ENCODE results near the gene RNF150.
A peak's percentile ranks its signal among the peaks of the same experiment; 100 is the strongest.

Gene RNF150

DNA sequence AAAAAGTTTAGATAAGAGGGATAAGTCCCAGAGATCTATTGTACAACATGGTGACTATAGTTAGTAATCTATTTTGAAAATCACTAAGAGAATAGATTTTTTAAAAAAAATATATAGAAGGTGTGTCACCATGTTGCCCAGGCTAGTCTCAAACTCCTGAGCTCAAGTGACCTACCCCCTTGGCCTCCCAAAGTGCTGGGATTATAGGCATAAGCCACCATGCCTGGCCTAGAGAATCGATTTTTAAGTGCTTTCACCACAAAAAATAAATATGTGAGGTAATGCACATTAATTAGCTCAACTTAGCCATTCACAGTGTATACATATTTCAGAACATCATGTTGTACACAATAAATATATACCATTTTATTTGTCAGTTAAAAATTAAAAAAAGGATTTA, 320.4 kb downstream of the RNF150 start:
- no peak overlapping the region for H3K27ac ChIP-seq (ENCODE audit: extremely low read depth, low read depth, low read length)
- ChIA-PET CTCF (interaction anchor here (0.9 kb wide), 1 partner anchor 56 kb away, joined by 3 read pairs; no protein-coding TSS in a partner anchor), POLR2A (no interaction called here)
- H3K4me3 ChIP-seq (ENCODE audit: low read depth, low read length) = no peak overlapping the region
- H3K9me3 ChIP-seq (ENCODE audit: control insufficient read depth, insufficient read depth, low read depth, low read length) = no peaks in the 10 kb centered on the region
- peaks cover 4% of the 10 kb centered on the region; the same call in 1 of the 2 replicates for H3K4me1 ChIP-seq (ENCODE audit: control insufficient read depth, insufficient read depth, low read length)
- H3K36me3 ChIP-seq (ENCODE audit: control insufficient read depth in 2 of 2, insufficient read depth in 1 of 2, low read length in 2 of 2) = no peaks in the 10 kb centered on the region
- TF ChIP-seq ZNF174 (tag by site-specific recombination; IDR thresholded peaks at IDR 0.05) (no peak), ZNF473 (tag by site-specific recombination; IDR thresholded peaks at IDR 0.05) (no peak), ZNF423 (tag by site-specific recombination; IDR thresholded peaks at IDR 0.05) (no peak), ZNF354C (tag by site-specific recombination; IDR thresholded peaks at IDR 0.05; ENCODE audit: borderline replicate concordance, low read depth) (no peak), ZNF544 (tag by site-specific recombination; IDR thresholded peaks at IDR 0.05) (no peak), ZNF776 (tag by site-specific recombination; IDR thresholded peaks at IDR 0.05; ENCODE audit: borderline replicate concordance) (no peak), ZNF670 (tag by site-specific recombination; IDR thresholded peaks at IDR 0.05; ENCODE audit: low read depth) (no peak), ZNF140 (tag by site-specific recombination; IDR thresholded peaks at IDR 0.05) (no peak), ZNF792 (tag by site-specific recombination; IDR thresholded peaks at IDR 0.05) (no peak), ZFP3 (tag by site-specific recombination; IDR thresholded peaks at IDR 0.05; ENCODE audit: low read depth) (no peak), ZNF610 (tag by site-specific recombination; IDR thresholded peaks at IDR 0.05; ENCODE audit: borderline replicate concordance) (no peak), ZNF366 (tag by site-specific recombination; conservative IDR thresholded peaks at IDR 0.05) (no peak), ZNF548 (tag by site-specific recombination; IDR thresholded peaks at IDR 0.05) (no peak), SCRT2 (tag by site-specific recombination; IDR thresholded peaks at IDR 0.05) (no peak)
- TF ChIP-seq, protein P1, sequence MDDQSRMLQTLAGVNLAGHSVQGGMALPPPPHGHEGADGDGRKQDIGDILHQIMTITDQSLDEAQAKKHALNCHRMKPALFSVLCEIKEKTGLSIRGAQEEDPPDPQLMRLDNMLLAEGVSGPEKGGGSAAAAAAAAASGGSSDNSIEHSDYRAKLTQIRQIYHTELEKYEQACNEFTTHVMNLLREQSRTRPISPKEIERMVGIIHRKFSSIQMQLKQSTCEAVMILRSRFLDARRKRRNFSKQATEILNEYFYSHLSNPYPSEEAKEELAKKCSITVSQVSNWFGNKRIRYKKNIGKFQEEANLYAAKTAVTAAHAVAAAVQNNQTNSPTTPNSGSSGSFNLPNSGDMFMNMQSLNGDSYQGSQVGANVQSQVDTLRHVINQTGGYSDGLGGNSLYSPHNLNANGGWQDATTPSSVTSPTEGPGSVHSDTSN (CRISPR knock-in tag; IDR thresholded peaks at IDR 0.05) = no peak
- TF ChIP-seq, protein P2, sequence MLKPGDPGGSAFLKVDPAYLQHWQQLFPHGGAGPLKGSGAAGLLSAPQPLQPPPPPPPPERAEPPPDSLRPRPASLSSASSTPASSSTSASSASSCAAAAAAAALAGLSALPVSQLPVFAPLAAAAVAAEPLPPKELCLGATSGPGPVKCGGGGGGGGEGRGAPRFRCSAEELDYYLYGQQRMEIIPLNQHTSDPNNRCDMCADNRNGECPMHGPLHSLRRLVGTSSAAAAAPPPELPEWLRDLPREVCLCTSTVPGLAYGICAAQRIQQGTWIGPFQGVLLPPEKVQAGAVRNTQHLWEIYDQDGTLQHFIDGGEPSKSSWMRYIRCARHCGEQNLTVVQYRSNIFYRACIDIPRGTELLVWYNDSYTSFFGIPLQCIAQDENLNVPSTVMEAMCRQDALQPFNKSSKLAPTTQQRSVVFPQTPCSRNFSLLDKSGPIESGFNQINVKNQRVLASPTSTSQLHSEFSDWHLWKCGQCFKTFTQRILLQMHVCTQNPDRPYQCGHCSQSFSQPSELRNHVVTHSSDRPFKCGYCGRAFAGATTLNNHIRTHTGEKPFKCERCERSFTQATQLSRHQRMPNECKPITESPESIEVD (tag by site-specific recombination; IDR thresholded peaks at IDR 0.05) = no peak
- TF ChIP-seq, protein P3, sequence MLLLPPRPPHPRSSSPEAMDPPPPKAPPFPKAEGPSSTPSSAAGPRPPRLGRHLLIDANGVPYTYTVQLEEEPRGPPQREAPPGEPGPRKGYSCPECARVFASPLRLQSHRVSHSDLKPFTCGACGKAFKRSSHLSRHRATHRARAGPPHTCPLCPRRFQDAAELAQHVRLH (tag by site-specific recombination; IDR thresholded peaks at IDR 0.05) = no peak
- TF ChIP-seq, protein P4, sequence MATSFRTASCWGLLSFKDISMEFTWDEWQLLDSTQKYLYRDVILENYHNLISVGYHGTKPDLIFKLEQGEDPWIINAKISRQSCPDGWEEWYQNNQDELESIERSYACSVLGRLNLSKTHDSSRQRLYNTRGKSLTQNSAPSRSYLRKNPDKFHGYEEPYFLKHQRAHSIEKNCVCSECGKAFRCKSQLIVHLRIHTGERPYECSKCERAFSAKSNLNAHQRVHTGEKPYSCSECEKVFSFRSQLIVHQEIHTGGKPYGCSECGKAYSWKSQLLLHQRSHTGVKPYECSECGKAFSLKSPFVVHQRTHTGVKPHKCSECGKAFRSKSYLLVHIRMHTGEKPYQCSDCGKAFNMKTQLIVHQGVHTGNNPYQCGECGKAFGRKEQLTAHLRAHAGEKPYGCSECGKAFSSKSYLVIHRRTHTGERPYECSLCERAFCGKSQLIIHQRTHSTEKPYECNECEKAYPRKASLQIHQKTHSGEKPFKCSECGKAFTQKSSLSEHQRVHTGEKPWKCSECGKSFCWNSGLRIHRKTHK (tag by site-specific recombination; IDR thresholded peaks at IDR 0.05) = no peak

DNA sequence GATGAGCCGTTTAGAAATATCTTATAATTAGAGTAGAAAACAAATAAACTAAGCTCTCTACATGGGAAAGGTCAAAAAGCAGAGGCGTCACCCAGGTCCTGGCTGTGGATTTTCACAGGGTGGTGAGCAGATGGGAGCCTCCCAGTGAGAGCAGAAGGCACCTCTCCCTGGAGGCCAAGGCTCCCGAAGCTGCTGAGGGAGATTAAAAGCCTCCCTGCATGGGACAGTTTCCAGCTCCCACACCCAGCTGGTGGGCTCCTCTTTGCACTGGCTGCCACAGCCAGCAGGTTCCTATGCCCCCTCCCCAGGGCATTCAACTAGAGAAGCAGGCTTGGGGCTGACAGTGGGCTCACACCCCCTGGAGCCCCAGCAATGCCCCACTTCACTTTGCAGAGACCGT, 321.8 kb downstream of the RNF150 start:
- ChIA-PET POLR2A (no interaction called here), CTCF (interaction anchor here (0.6 to 1.4 kb wide), 2 partner anchors 202 to 379 kb away, joined by 3 to 4 read pairs; no protein-coding TSS in a partner anchor)

More for the DNA sequence above, 321.8 kb downstream of the RNF150 start:
- TF ChIP-seq ZNF155 (tag by site-specific recombination; IDR thresholded peaks at IDR 0.05) (no peak), ZNF23 (tag by site-specific recombination; IDR thresholded peaks at IDR 0.05; ENCODE audit: borderline replicate concordance) (no peak), ZNF37A (tag by site-specific recombination; IDR thresholded peaks at IDR 0.05) (no peak), ZNF658 (tag by site-specific recombination; IDR thresholded peaks at IDR 0.05) (no peak), ZNF600 (tag by site-specific recombination; IDR thresholded peaks at IDR 0.05) (no peak), ZNF837 (tag by site-specific recombination; IDR thresholded peaks at IDR 0.05) (no peak), SCRT1 (tag by site-specific recombination; IDR thresholded peaks at IDR 0.05; ENCODE audit: borderline replicate concordance) (no peak), BCL11B (tag by site-specific recombination; IDR thresholded peaks at IDR 0.05; ENCODE audit: low read depth) (no peak), ZBTB48 (tag by site-specific recombination; IDR thresholded peaks at IDR 0.05) (no peak), TCF7L2 (IDR thresholded peaks at IDR 0.05; ENCODE audit: borderline replicate concordance, low read depth, low read length) (no peak), ZIC2 (tag by site-specific recombination; IDR thresholded peaks at IDR 0.05) (peak; percentile 86), ZNF433 (tag by site-specific recombination; IDR thresholded peaks at IDR 0.05; ENCODE audit: low read depth) (no peak), ZNF707 (tag by site-specific recombination; IDR thresholded peaks at IDR 0.05) (no peak), GLIS1 (tag by site-specific recombination; IDR thresholded peaks at IDR 0.05) (peak; percentile 38)
- H3K27ac ChIP-seq (ENCODE audit: extremely low read depth, low read depth, low read length) = no peak overlapping the region
- no peaks in the 10 kb centered on the region for H3K9me3 ChIP-seq (ENCODE audit: control insufficient read depth, insufficient read depth, low read depth, low read length)
- no peak overlapping the region for H3K4me3 ChIP-seq (ENCODE audit: low read depth, low read length)
- no peaks in the 10 kb centered on the region for H3K36me3 ChIP-seq (ENCODE audit: control insufficient read depth in 2 of 2, insufficient read depth in 1 of 2, low read length in 2 of 2)
- H3K4me1 ChIP-seq (ENCODE audit: control insufficient read depth, insufficient read depth, low read length) = peaks cover 4% of the 10 kb centered on the region
